Measurements from ENCODE around the gene GPR78.

GPR78 gene

GRCh38 chr4:8558080-8558960 lies 21.9 kb upstream of the GPR78 start:
- Histone ChIP-seq H3K79me2 (ENCODE audit: low read length) (no peaks in the 10 kb centered on the region), H2AFZ (ENCODE audit: low read depth, low read length) (no peak overlapping the region), H3K9me3 (ENCODE audit: insufficient read depth, low read length) (no peaks in the 10 kb centered on the region), H3K27ac (ENCODE audit: low read length) (no peak overlapping the region), H3K36me3 (replicated peaks; ENCODE audit: low read depth, low read length) (no peaks in the 10 kb centered on the region), H3K4me2 (ENCODE audit: low read length) (no peak overlapping the region), H3K9ac (ENCODE audit: low read length) (no peak overlapping the region), H4K20me1 (ENCODE audit: insufficient read depth, low read length) (no peaks in the 10 kb centered on the region), H3K4me3 (ENCODE audit: low read length) (no peak overlapping the region), H3K27me3 (ENCODE audit: low read depth, low read length) (no peaks in the 10 kb centered on the region), H3K4me1 (ENCODE audit: low read length) (no peaks in the 10 kb centered on the region)
- TF ChIP-seq EZH2phosphoT487 (IDR thresholded peaks at IDR 0.05; ENCODE audit: low read depth) (no peak), CTCF (IDR thresholded peaks at IDR 0.05; ENCODE audit: low read depth, low read length) (no peak)

GRCh38 chr4:8559011-8559410 lies 21.2 kb upstream of the GPR78 start:
- Histone ChIP-seq H3K9ac (ENCODE audit: low read length) (no peak overlapping the region), H3K79me2 (ENCODE audit: low read length) (no peaks in the 10 kb centered on the region), H3K36me3 (replicated peaks; ENCODE audit: low read depth, low read length) (no peaks in the 10 kb centered on the region), H3K27ac (ENCODE audit: low read length) (no peak overlapping the region), H2AFZ (ENCODE audit: low read depth, low read length) (no peak overlapping the region), H3K4me2 (ENCODE audit: low read length) (no peak overlapping the region), H3K4me3 (ENCODE audit: low read length) (no peak overlapping the region), H3K27me3 (ENCODE audit: low read depth, low read length) (no peaks in the 10 kb centered on the region), H4K20me1 (ENCODE audit: insufficient read depth, low read length) (no peaks in the 10 kb centered on the region), H3K9me3 (ENCODE audit: insufficient read depth, low read length) (no peaks in the 10 kb centered on the region), H3K4me1 (ENCODE audit: low read length) (no peaks in the 10 kb centered on the region)
- TF ChIP-seq CTCF (IDR thresholded peaks at IDR 0.05; ENCODE audit: low read depth, low read length), result no peak
- TF ChIP-seq EZH2phosphoT487 (IDR thresholded peaks at IDR 0.05; ENCODE audit: low read depth), result no peak

GRCh38 chr4:8559524-8560264 lies 20.5 kb upstream of the GPR78 start:
- Histone ChIP-seq H3K27me3 (ENCODE audit: low read depth, low read length) (no peaks in the 10 kb centered on the region), H3K9me3 (ENCODE audit: insufficient read depth, low read length) (no peaks in the 10 kb centered on the region), H3K27ac (ENCODE audit: low read length) (no peak overlapping the region), H3K4me2 (ENCODE audit: low read length) (no peak overlapping the region), H4K20me1 (ENCODE audit: insufficient read depth, low read length) (no peaks in the 10 kb centered on the region), H3K4me3 (ENCODE audit: low read length) (no peak overlapping the region), H3K36me3 (replicated peaks; ENCODE audit: low read depth, low read length) (no peaks in the 10 kb centered on the region), H3K4me1 (ENCODE audit: low read length) (no peaks in the 10 kb centered on the region), H3K79me2 (ENCODE audit: low read length) (no peaks in the 10 kb centered on the region), H3K9ac (ENCODE audit: low read length) (no peak overlapping the region), H2AFZ (ENCODE audit: low read depth, low read length) (no peak overlapping the region)
- TF ChIP-seq CTCF (IDR thresholded peaks at IDR 0.05; ENCODE audit: low read depth, low read length) (no peak), EZH2phosphoT487 (IDR thresholded peaks at IDR 0.05; ENCODE audit: low read depth) (no peak)
